Suprapubic skin (tissue), 4 donors: Measurements from ENCODE around the gene ANKRD22. TPM values are rescaled to one million over a fixed set of nuclear protein-coding genes. Genes with fewer than 3 reads are reported as not detected.

ENCODE experiments used
- DNase-seq, 2 donors: peaks; one replicate each; pipeline ENCODE4 v3.0.0-alpha.2; 2019; ENCODE audit warnings: low spot score in 2 of 2
- H3K27ac ChIP-seq: fragments of 200-600 bp; sonication (generic); one replicate; pipeline ENCODE4 v1.5.1; 2019
- H3K27me3 ChIP-seq: fragments of 200-600 bp; sonication (generic); one replicate; pipeline ENCODE4 v1.5.1; 2019
- H3K36me3 ChIP-seq: fragments of 200-600 bp; sonication (generic); one replicate; pipeline ENCODE4 v1.5.1; 2019
- H3K4me1 ChIP-seq: fragments of 200-600 bp; sonication (generic); one replicate; pipeline ENCODE4 v1.5.1; 2019
- H3K4me3 ChIP-seq: fragments of 200-600 bp; sonication (generic); one replicate; pipeline ENCODE4 v1.5.1; 2019; ENCODE audit warnings: mild to moderate bottlenecking
- H3K9me3 ChIP-seq: fragments of 200-600 bp; sonication (generic); one replicate; pipeline ENCODE4 v1.5.1; 2019
- EP300 ChIP-seq: sonication (generic); formaldehyde crosslinking; IDR thresholded peaks from one replicate; pipeline ENCODE4 v1.6.1; 2017; ENCODE audit warnings: antibody characterized with exemption
- POLR2A ChIP-seq, 2 donors: fragments of 450-650 bp; IDR thresholded peaks; one replicate each; pipeline ENCODE4 v1.6.1; 2017; ENCODE audit warnings: antibody characterized with exemption in 2 of 2, mild to moderate bottlenecking in 2 of 2, moderate library complexity in 2 of 2
- POLR2AphosphoS5 ChIP-seq, 3 donors: sonication (generic); formaldehyde crosslinking; IDR thresholded peaks; one replicate each; pipeline ENCODE4 v1.6.1; 2017; ENCODE audit warnings: antibody characterized with exemption in 3 of 3
- WGBS: methylation state at CpG from one replicate; pipeline ENCODE4 v1.1.5; 2018; 5-methylcytosine and 5-hydroxymethylcytosine counted together
- total RNA-seq, 4 donors: library from RNA; depleted of rRNA; stranded (reverse); fragments of >200 nt; gene quantifications; one replicate each; pipeline ENCODE4 v1.1.0, GENCODE V29; 2016
- TF ChIP-seq, protein P1 (sequence below), 2 donors: fragments of 200-600 bp in 1 of 2; fragments of 450-650 bp in 1 of 2; sonication (generic) in 1 of 2; IDR thresholded peaks; one replicate each; pipeline ENCODE4 v1.5.1; 2016 to 2019; ENCODE audit warnings: antibody characterized with exemption in 2 of 2, mild to moderate bottlenecking in 1 of 2, moderate library complexity in 1 of 2

The ANKRD22 gene
- total RNA-seq, 4 donors from 2014 or later = 19.6 to 30.1 (median 29.3) TPM

DNA sequence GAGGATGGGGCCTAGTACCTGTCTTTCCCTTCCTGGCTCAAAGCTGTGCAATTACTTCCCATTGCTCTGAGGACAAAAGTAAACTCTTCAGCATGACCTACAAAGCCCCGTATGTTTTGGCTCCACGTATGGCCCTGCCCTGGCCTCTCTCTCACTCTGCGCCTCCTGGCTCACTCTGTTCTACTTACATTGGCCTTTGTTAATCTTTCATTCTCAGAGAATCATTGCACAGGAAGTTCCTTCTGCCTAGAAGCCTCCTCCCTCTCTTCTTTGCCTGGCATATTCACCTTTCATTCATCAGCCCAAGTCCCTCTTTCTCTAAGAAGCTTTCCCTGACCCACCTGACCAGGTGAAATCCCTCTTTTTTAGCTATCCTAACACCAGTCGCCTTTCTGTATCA lies 25.3 kb downstream of the ANKRD22 start:
- TF ChIP-seq EP300 (no peak), POLR2AphosphoS5 (IDR thresholded peaks at IDR 0.05) (no peak), POLR2A (IDR thresholded peaks at IDR 0.05) (no peak)
- TF ChIP-seq, protein P1, sequence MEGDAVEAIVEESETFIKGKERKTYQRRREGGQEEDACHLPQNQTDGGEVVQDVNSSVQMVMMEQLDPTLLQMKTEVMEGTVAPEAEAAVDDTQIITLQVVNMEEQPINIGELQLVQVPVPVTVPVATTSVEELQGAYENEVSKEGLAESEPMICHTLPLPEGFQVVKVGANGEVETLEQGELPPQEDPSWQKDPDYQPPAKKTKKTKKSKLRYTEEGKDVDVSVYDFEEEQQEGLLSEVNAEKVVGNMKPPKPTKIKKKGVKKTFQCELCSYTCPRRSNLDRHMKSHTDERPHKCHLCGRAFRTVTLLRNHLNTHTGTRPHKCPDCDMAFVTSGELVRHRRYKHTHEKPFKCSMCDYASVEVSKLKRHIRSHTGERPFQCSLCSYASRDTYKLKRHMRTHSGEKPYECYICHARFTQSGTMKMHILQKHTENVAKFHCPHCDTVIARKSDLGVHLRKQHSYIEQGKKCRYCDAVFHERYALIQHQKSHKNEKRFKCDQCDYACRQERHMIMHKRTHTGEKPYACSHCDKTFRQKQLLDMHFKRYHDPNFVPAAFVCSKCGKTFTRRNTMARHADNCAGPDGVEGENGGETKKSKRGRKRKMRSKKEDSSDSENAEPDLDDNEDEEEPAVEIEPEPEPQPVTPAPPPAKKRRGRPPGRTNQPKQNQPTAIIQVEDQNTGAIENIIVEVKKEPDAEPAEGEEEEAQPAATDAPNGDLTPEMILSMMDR (IDR thresholded peaks at IDR 0.05) = no peak
- Histone ChIP-seq H3K36me3 (no peaks in the 10 kb centered on the region), H3K27me3 (no peaks in the 10 kb centered on the region), H3K4me1 (peaks cover 4% of the 10 kb centered on the region), H3K9me3 (no peaks in the 10 kb centered on the region), H3K4me3 (no peak overlapping the region), H3K27ac (no peak overlapping the region)
- 70% methylated on average over 4 of the region's 4 CpGs for WGBS
- no peak for DNase-seq

DNA sequence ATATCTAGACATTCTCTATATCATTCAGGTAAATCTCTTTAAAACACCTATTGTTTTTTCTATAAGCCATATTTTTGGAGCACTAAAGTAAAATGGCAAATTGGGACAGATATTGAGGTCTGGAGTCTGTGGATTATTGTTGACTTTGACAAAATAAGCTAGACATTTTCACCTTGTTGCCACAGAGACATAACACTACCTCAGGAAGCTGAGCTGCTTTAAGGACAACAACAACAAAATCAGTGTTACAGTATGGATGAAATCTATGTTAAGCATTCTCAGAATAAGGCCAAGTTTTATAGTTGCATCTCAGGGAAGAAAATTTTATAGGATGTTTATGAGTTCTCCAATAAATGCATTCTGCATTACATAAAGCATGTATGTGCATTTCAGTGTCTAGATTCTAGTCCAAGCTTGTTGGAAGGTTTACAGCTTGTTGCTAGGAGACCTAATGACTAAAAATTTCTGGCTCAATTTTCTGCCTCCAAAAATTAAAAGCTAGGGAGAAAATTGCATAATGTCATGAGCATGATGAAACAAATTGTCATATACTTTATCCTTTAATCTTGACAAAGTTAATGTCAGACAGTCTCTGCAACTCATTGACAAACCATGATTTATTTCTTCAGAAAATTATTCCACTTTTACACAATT lies 30.8 kb downstream of the ANKRD22 start:
- Histone ChIP-seq H3K4me3 (no peak overlapping the region), H3K27me3 (no peaks in the 10 kb centered on the region), H3K36me3 (no peaks in the 10 kb centered on the region), H3K27ac (peak overlapping the region; percentile 34), H3K9me3 (no peaks in the 10 kb centered on the region), H3K4me1 (peaks cover 16% of the 10 kb centered on the region)
- TF ChIP-seq POLR2A (IDR thresholded peaks at IDR 0.05) (no peak), EP300 (no peak), POLR2AphosphoS5 (IDR thresholded peaks at IDR 0.05) (no peak)
- TF ChIP-seq, protein P1 (IDR thresholded peaks at IDR 0.05) = no peak
- no peak for DNase-seq

DNA sequence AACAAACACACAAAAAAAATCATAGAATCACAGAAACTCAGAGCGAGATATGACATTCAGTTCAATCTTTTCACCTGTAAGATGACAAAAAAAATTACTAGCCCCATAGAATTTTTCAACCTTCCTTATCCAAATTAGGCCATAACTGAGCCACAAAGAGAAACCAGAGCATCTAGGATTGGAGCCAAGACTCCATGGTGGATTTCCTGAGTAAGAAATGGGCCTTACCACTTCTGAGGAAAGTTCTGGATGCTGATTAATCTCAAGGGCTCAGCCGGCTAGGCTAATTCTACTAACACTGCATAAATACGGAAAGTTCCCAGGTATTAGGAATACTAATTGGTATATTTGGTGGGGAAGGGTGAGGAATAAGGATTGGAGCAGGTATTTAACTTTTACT lies 32.4 kb downstream of the ANKRD22 start:
- H3K36me3 ChIP-seq = no peaks in the 10 kb centered on the region
- H3K4me3 ChIP-seq = no peak overlapping the region
- no peaks in the 10 kb centered on the region for H3K9me3 ChIP-seq
- H3K4me1 ChIP-seq = peaks cover 16% of the 10 kb centered on the region
- H3K27me3 ChIP-seq = no peaks in the 10 kb centered on the region
- TF ChIP-seq POLR2AphosphoS5 (IDR thresholded peaks at IDR 0.05) = no peak
- TF ChIP-seq, protein P1 (IDR thresholded peaks at IDR 0.05) = no peak
- TF ChIP-seq EP300 = no peak
- TF ChIP-seq POLR2A (IDR thresholded peaks at IDR 0.05) = no peak
- 68% methylated on average over 3 of the region's 3 CpGs for WGBS
- DNase-seq = no peak
- H3K27ac ChIP-seq = no peak overlapping the region

- no peak overlapping the region for H3K4me3 ChIP-seq
- peaks cover 3% of the 10 kb centered on the region for H3K4me1 ChIP-seq
- no peak for DNase-seq
- WGBS = 91% methylated on average over 6 of the region's 6 CpGs
- no peak overlapping the region for H3K27ac ChIP-seq
- TF ChIP-seq POLR2AphosphoS5 (IDR thresholded peaks at IDR 0.05) (no peak), POLR2A (IDR thresholded peaks at IDR 0.05) (no peak), EP300 (no peak)
- TF ChIP-seq, protein P1 (IDR thresholded peaks at IDR 0.05) = no peak
- no peaks in the 10 kb centered on the region for H3K36me3 ChIP-seq
- no peaks in the 10 kb centered on the region for H3K9me3 ChIP-seq
- H3K27me3 ChIP-seq = no peaks in the 10 kb centered on the region
These were observed 38.4 kb downstream of the ANKRD22 start for GRCh38 chr10:88813200-88813599.

- no peaks in the 10 kb centered on the region for H3K36me3 ChIP-seq
- H3K4me1 ChIP-seq = peaks cover 3% of the 10 kb centered on the region
- H3K9me3 ChIP-seq = no peaks in the 10 kb centered on the region
- no peak overlapping the region for H3K27ac ChIP-seq
- no peak overlapping the region for H3K4me3 ChIP-seq
- WGBS = 40% methylated on average over 5 of the region's 5 CpGs
- no peak for TF ChIP-seq POLR2AphosphoS5 (IDR thresholded peaks at IDR 0.05)
- TF ChIP-seq, protein P1 (IDR thresholded peaks at IDR 0.05) = peak; percentile 8 to 63
- H3K27me3 ChIP-seq = no peaks in the 10 kb centered on the region
- no peak for DNase-seq
These were observed 41.3 kb downstream of the ANKRD22 start for GRCh38 chr10:88810196-88810961.
